Measurements from ENCODE around the gene TBC1D5.

DNA sequence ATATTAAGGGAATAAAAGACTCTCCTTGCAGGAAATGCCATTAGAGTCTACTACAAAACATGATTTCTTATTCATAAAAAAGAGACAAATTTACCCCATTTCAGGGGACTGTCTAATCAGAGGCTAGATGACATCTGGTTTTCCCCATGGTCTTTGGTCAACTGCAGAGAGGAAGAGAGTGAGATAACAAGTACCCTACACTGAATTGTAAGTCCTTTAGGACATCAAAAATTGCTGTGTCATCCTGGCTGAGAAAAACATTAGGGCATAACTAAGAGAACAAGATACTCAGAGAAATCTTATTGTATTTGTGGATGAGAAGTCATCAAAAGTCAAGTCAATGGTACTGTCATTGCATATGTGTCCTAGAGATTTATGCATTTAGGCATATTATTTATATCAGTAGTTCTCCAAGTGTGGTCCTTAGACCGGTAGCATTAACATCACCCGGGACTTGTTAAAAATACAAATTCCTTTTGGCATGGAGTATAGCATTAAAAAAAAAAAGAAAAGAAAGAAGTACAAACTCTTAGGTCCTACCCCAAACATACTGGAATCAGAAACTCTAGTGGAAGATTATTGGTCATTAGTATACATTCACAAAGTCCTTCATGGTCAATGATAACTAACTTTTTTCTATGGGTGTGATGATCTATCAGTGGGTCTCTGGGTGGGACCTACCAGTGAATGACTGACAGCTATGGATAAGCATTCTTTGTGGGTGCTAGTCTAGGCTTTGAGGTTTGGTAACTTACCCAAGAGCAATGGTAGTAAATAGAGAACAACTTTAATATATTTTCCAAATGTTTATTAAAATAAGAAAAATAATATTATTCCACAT, 29.0 kb upstream of the TBC1D5 start:
- no peak for TF ChIP-seq CTCF (IDR thresholded peaks at IDR 0.05; ENCODE audit: control extremely low read depth in 1 of 3, insufficient read depth in 1 of 3, low read depth in 1 of 3, low read length in 3 of 3)
- TF ChIP-seq CREB1 (IDR thresholded peaks at IDR 0.05) = no peak
- no peak for TF ChIP-seq YY1 (IDR thresholded peaks at IDR 0.05; ENCODE audit: low read depth, low read length)
- no peak for TF ChIP-seq POLR2A (IDR thresholded peaks at IDR 0.05; ENCODE audit: control extremely low read depth in 1 of 2, low read depth in 2 of 2, low read length in 2 of 2)
- no peak for TF ChIP-seq USF2 (IDR thresholded peaks at IDR 0.05; ENCODE audit: low read length)
- TF ChIP-seq SIN3A (conservative IDR thresholded peaks at IDR 0.05 in 1 of 2, IDR thresholded peaks at IDR 0.05 in 1 of 2; ENCODE audit: low read depth in 1 of 2, low read length in 2 of 2) = no peak
- TF ChIP-seq EP300 (IDR thresholded peaks at IDR 0.05; ENCODE audit: borderline replicate concordance in 1 of 2, low read depth in 2 of 2, low read length in 2 of 2) = no peak
